Amygdala (tissue), 56 donors: Measurements from ENCODE around the gene CLRN1.

Experiments
- DNase-seq, 56 donors: peaks; one replicate each; lab custom pipeline; 2025; lab: John Stamatoyannopoulos, UW

CLRN1 gene

GRCh38 chr3:150878290-150878689 is 94.2 kb downstream of the CLRN1 start:
- DNase-seq, result no peak

- no peak for DNase-seq
Measured at GRCh38 chr3:150877303-150877702, 95.2 kb downstream of the CLRN1 start.

GRCh38 chr3:150876611-150877265 is 95.8 kb downstream of the CLRN1 start:
- DNase-seq, result no peak
